Esophagus squamous epithelium (tissue), 5 donors: ENCODE results near the gene SPRYD3. TPM values are rescaled to one million over a fixed set of nuclear protein-coding genes. Genes with fewer than 3 reads are reported as not detected.

Experiments used
- DNase-seq: peaks from one replicate; lab custom pipeline; 2025; lab: John Stamatoyannopoulos, UW
- H3K27ac ChIP-seq, 4 donors: fragments of 200-600 bp; sonication (generic); one replicate each; pipeline ENCODE4 v1.5.1; 2016 to 2019; ENCODE audit warnings: mild to moderate bottlenecking in 1 of 4
- H3K27me3 ChIP-seq, 4 donors: fragments of 200-600 bp; sonication (generic); 1 replicate in 3 of 4; 2 replicates in 1 of 4; pipeline versions ENCODE4 v1.5.1 to v1.6.0; 2017 to 2021; ENCODE audit warnings: antibody characterized with exemption in 1 of 4
- H3K36me3 ChIP-seq, 3 donors: fragments of 200-600 bp; sonication (generic); one replicate each; pipeline ENCODE4 v1.5.1; 2016 to 2019
- H3K4me1 ChIP-seq, 3 donors: fragments of 200-600 bp; sonication (generic); one replicate each; pipeline ENCODE4 v1.5.1; 2017 to 2019
- H3K4me3 ChIP-seq, 4 donors: fragments of 200-600 bp; sonication (generic); 1 replicate in 3 of 4; 2 replicates in 1 of 4; pipeline ENCODE4 v1.5.1; 2016 to 2019; ENCODE audit warnings: mild to moderate bottlenecking in 2 of 4, moderate library complexity in 1 of 4
- H3K9me3 ChIP-seq, 3 donors: fragments of 200-600 bp; sonication (generic); one replicate each; pipeline ENCODE4 v1.5.1; 2016 to 2019
- POLR2A ChIP-seq, 4 donors: fragments of 450-650 bp; IDR thresholded peaks; one replicate each; pipeline ENCODE4 v1.6.1; 2017; ENCODE audit warnings: antibody characterized with exemption in 4 of 4, mild to moderate bottlenecking in 4 of 4, moderate library complexity in 3 of 4
- WGBS, 2 donors: methylation state at CpG; one replicate each; pipeline ENCODE4 v1.1.5; 2018; 5-methylcytosine and 5-hydroxymethylcytosine counted together
- intact Hi-C: fragments of 100-400 bp; cut with DNase I; formaldehyde crosslinking; loops from one replicate; pipeline ENCODE4 v1.15.0; 2022
- total RNA-seq, 4 donors: library from RNA; depleted of rRNA; stranded (reverse); fragments of >200 nt; gene quantifications; one replicate each; pipeline ENCODE4 v1.1.0, GENCODE V29; 2016
- TF ChIP-seq, protein P1 (sequence below), 6 experiments: fragments of 450-650 bp in 4 of 6; fragments of 200-600 bp in 2 of 6; sonication (generic) in 2 of 6; IDR thresholded peaks; one replicate each; pipeline ENCODE4 v1.5.1; 2016 to 2019; ENCODE audit warnings: antibody characterized with exemption in 6 of 6, mild to moderate bottlenecking in 4 of 6, moderate library complexity in 4 of 6
- donor health status: DM: yes; HTN: yes; CAD: no.

Gene SPRYD3
- total RNA-seq, 4 donors from 2014 or later = 28.2 to 41.4 (median 29.2) TPM

DNA sequence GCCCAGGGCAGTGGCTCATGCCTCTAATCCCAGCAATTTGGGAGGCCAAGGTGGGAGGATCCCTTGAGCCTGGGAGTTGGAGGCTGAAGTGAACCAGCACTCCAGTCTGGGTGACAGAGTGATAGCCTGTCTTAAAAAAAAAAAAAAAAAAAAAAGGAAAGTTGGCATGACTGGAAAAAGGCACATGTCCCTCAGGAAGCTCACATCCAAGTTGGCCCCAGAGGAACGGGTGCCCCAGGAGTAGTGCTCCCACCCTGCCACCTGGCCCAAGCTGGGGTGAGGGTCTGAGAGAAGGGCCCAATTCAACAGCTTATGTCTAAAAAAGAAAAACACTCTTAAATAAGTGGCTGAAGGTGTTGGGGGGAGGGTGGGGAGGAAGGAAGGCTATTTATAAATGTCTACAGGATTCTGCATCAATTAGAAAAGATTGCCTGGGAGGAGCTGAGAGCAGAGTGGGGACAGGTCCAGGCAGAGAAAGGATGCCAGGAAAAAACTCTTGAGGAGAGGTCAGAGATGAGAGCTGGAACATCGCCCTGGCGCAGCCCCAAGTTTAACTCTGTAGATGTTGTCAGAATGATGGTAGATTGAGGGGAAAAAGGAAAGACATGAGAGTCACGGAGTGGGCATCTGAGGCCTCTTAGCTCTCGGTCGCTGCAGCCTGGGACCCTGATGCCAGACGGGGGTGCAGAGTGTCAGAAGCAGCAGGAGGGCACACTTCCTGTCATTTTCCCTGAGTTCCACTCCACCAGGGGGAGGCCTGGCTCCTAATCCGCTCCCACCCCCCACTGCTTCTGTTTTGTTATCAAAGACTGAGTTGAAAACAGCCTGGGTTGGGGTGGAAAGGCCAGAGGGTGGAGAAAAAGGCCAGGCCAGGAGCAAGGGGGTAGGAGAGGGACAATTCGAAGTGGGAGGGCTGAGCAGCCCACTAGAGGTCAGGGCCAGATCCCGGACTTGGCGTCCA is 7.3 kb downstream of the SPRYD3 start:
- 35 to 36% methylated on average over 10 of the region's 11 CpGs for WGBS, 2 donors
- no peaks in the 10 kb centered on the region for H3K9me3 ChIP-seq
- DNase-seq = no peak
- H3K4me1 ChIP-seq = peaks cover 57 to 92% (median 63%) of the 10 kb centered on the region in 3 donors
- peak overlapping the region in 1 of 4 donors; percentile 12 for H3K4me3 ChIP-seq
- TF ChIP-seq POLR2A (IDR thresholded peaks at IDR 0.05) = no peak
- TF ChIP-seq, protein P1, sequence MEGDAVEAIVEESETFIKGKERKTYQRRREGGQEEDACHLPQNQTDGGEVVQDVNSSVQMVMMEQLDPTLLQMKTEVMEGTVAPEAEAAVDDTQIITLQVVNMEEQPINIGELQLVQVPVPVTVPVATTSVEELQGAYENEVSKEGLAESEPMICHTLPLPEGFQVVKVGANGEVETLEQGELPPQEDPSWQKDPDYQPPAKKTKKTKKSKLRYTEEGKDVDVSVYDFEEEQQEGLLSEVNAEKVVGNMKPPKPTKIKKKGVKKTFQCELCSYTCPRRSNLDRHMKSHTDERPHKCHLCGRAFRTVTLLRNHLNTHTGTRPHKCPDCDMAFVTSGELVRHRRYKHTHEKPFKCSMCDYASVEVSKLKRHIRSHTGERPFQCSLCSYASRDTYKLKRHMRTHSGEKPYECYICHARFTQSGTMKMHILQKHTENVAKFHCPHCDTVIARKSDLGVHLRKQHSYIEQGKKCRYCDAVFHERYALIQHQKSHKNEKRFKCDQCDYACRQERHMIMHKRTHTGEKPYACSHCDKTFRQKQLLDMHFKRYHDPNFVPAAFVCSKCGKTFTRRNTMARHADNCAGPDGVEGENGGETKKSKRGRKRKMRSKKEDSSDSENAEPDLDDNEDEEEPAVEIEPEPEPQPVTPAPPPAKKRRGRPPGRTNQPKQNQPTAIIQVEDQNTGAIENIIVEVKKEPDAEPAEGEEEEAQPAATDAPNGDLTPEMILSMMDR (IDR thresholded peaks at IDR 0.05) = no peak
- intact Hi-C loops = no loop called here
- no peaks in the 10 kb centered on the region for H3K27me3 ChIP-seq
- H3K27ac ChIP-seq = peak overlapping the region; percentile 21 to 84 (median 78)
- H3K36me3 ChIP-seq = peaks cover 5 to 92% (median 11%) of the 10 kb centered on the region in 3 donors

GRCh38 chr12:53070877-53071492 is 8.2 kb downstream of the SPRYD3 start:
- H3K9me3 ChIP-seq = no peaks in the 10 kb centered on the region
- intact Hi-C loops = no loop called here
- no peak for TF ChIP-seq POLR2A (IDR thresholded peaks at IDR 0.05)
- TF ChIP-seq, protein P1 (IDR thresholded peaks at IDR 0.05) = no peak
- H3K4me3 ChIP-seq = no peak overlapping the region
- peaks cover 53 to 92% (median 69%) of the 10 kb centered on the region in 3 donors for H3K4me1 ChIP-seq
- no peak for DNase-seq
- H3K27me3 ChIP-seq = no peaks in the 10 kb centered on the region
- peaks cover 5 to 91% (median 11%) of the 10 kb centered on the region in 3 donors for H3K36me3 ChIP-seq
- WGBS, 2 donors = 43 to 59% methylated on average over 5 of the region's 7 CpGs
- peak overlapping the region; percentile 21 to 84 (median 78) for H3K27ac ChIP-seq

- TF ChIP-seq POLR2A (IDR thresholded peaks at IDR 0.05) = no peak
- Histone ChIP-seq H3K4me1 (peaks cover 53 to 99% (median 78%) of the 10 kb centered on the region in 3 donors), H3K9me3 (no peaks in the 10 kb centered on the region), H3K27me3 (no peaks in the 10 kb centered on the region), H3K27ac (peak overlapping the region; percentile 34 to 84 (median 78)), H3K4me3 (no peak overlapping the region), H3K36me3 (peaks cover 4 to 91% (median 9%) of the 10 kb centered on the region in 3 donors)
- no peak for DNase-seq
- intact Hi-C loops = loop anchor here (5.0 kb wide), 1 partner anchor 32 kb away; the partner anchor contains the start of gene SOAT2
- WGBS, 2 donors = 30 to 47% methylated on average over 2 to 5 of the region's 12 CpGs
Observed at GRCh38 chr12:53069621-53070410, 9.4 kb downstream of the SPRYD3 start.

- peak overlapping the region in 3 of 4 donors; percentile 76 to 84 (median 80) for H3K27ac ChIP-seq
- 13 to 49% methylated on average over 4 to 8 of the region's 15 CpGs for WGBS, 2 donors
- H3K27me3 ChIP-seq = no peaks in the 10 kb centered on the region
- no peak overlapping the region for H3K4me3 ChIP-seq
- no peaks in the 10 kb centered on the region for H3K9me3 ChIP-seq
- no peak for DNase-seq
- H3K36me3 ChIP-seq = peaks cover 0 to 91% (median 12%) of the 10 kb centered on the region in 3 donors
- no peak for TF ChIP-seq POLR2A (IDR thresholded peaks at IDR 0.05)
- TF ChIP-seq, protein P1 (IDR thresholded peaks at IDR 0.05) = no peak
- intact Hi-C loops = loop anchor here (5.0 kb wide), 1 partner anchor 33 kb away; the partner anchor contains the start of gene SOAT2
- peaks cover 47 to 99% (median 73%) of the 10 kb centered on the region in 3 donors for H3K4me1 ChIP-seq
Observed at GRCh38 chr12:53068811-53069585, 10.2 kb downstream of the SPRYD3 start.
